Fibroblast of the aortic adventitia (primary cell): ENCODE measurements around the gene BICDL2. TPM values are rescaled to one million over a fixed set of nuclear protein-coding genes. Genes with fewer than 3 reads are reported as not detected.
A peak's percentile ranks its signal among the peaks of the same experiment; 100 is the strongest.

ENCODE experiments used
- DNase-seq: peaks from one replicate; pipeline ENCODE4 v3.0.0-alpha.2; 2010; ENCODE audit warnings: low read depth
- H3K4me3 ChIP-seq: 2 replicates; pipeline ENCODE4 v1.5.1; 2011; ENCODE audit warnings: low read depth, mild to moderate bottlenecking, control low read depth, low read length, moderate library complexity
- total RNA-seq: library from RNA; depleted of rRNA; stranded (reverse); fragments of >200 nt; gene quantifications from 2 replicates; pipeline ENCODE4 v1.2.3, GENCODE V29; 2012; ENCODE audit warnings: low replicate concordance
- TF ChIP-seq, protein P1 (sequence below): IDR thresholded peaks from 2 replicates; pipeline ENCODE4 v1.5.1; 2011; ENCODE audit warnings: mild to moderate bottlenecking, low read length, control low read depth, inconsistent platforms; ENCODE audit not compliant: insufficient read depth

BICDL2 gene
- total RNA-seq, 1 donor, result not detected

DNA sequence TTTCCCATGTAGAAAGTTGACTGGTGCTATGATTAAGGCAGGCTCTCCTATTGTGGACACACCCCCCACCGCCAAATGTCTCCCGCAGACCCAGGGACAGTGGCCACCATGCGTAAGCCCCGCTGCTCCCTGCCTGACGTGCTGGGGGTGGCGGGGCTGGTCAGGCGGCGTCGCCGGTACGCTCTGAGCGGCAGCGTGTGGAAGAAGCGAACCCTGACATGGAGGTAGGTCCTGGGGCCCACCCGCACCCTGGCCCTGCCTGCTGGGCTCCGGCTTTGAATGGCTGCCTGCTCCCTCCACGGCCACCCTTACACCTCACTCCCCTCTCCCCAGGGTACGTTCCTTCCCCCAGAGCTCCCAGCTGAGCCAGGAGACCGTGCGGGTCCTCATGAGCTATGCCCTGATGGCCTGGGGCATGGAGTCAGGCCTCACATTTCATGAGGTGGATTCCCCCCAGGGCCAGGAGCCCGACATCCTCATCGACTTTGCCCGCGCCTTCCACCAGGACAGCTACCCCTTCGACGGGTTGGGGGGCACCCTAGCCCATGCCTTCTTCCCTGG is 13.3 kb upstream of the BICDL2 start:
- TF ChIP-seq, protein P1, sequence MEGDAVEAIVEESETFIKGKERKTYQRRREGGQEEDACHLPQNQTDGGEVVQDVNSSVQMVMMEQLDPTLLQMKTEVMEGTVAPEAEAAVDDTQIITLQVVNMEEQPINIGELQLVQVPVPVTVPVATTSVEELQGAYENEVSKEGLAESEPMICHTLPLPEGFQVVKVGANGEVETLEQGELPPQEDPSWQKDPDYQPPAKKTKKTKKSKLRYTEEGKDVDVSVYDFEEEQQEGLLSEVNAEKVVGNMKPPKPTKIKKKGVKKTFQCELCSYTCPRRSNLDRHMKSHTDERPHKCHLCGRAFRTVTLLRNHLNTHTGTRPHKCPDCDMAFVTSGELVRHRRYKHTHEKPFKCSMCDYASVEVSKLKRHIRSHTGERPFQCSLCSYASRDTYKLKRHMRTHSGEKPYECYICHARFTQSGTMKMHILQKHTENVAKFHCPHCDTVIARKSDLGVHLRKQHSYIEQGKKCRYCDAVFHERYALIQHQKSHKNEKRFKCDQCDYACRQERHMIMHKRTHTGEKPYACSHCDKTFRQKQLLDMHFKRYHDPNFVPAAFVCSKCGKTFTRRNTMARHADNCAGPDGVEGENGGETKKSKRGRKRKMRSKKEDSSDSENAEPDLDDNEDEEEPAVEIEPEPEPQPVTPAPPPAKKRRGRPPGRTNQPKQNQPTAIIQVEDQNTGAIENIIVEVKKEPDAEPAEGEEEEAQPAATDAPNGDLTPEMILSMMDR, result no peak
- no peak for DNase-seq
- no peak overlapping the region for H3K4me3 ChIP-seq

DNA sequence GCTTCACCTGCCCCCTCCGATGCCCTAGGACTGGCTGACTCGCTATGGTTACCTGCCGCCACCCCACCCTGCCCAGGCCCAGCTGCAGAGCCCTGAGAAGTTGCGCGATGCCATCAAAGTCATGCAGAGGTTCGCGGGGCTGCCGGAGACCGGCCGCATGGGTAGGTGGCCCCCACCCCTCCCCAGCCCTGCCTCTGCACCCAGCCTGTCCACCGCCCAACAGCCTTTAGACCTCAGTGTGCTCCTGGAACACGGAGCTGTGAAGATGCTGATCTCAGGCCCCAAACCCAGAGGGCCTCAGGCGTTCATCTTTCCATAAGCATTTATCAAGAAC is 10.6 kb upstream of the BICDL2 start:
- DNase-seq, result no peak
- no peak overlapping the region for H3K4me3 ChIP-seq
- TF ChIP-seq, protein P1, result no peak

DNA sequence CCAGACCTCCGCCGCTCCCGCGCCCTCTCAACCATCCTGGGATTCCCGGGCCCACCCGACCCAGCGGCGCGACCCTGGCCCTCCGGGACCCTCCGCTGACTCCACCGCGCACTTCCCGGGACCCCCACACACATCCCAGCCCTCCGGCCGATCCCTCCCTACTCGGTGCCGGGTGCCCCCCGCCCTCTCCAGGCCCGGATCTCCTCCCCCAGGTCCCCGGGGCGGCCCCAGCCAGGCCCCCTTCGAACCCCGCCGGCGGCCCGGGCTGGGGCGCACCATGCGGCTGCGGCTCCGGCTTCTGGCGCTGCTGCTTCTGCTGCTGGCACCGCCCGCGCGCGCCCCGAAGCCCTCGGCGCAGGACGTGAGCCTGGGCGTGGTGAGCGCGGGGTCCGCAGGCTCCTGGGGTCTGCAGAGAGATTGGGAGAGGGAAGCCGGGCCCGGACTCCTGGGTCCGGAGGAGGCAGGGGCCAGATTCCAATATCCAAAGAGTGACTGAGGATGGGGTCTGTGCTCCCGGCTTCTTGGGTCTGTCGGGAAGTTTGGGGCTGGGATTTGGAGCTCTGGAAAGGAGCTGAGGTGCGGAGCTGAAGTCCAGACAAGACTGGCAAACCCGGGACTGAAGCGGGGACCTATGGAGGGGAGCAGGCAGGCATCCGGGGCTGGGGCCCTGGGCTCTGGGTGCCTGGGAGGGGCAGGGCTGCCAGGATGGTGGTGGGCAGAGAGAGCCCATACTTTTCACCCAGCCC is 10.1 kb upstream of the BICDL2 start:
- TF ChIP-seq, protein P1, result no peak
- DNase-seq, result no peak
- no peak overlapping the region for H3K4me3 ChIP-seq

DNA sequence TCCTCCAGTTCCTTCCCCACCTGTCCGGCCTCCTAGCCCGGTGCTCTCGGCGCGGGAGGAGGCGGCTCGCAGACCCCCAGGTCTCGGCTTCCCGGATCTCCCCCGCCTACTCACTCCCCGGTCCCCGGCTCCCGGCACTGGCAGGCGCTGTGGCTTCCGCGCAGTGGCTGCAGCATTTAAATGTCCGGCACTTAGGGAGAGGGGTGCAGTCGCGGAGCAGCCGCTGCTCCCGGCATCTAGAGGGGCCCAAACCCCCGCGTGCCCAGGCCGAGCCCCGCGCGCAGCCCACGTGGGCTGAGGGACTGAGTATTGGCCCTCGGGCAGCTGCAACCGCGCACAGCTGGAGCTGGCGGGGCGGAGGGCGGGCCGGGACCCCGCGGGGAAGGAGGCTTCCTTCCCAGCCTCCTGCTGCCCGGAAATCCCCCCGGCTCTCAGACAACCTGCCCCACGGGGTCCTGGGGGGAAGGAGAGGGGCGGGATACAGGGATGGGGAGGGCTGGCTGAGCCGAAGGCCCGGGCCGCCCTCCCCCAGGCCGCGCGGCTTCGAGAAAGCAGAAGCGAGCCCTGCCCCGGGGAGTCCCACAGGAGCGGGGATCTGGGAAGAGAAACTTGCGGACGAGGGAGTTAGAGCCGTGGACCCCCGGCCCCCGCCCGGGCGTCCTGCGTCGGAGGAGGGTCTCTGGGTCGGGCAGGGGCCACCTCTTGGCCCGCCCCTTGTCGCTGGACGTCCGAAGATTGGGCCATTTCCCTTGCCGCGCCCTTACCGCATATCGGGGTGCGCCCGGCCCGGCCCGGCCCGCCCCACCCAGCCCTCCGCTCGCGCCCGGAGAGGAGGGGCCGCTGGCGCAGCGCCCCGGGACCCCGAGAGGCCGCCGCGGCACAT is 9.3 kb upstream of the BICDL2 start, which contains the start of gene MMP25:
Gene MMP25 (plus strand): TSS at position 804 of the 883 bp plus-strand sequence. CDS start 357 bp downstream, outside the sequence.
- TF ChIP-seq, protein P1, result no peak
- no peak for DNase-seq
- H3K4me3 ChIP-seq, result peak within 1 kb of the TSS; percentile 53

DNA sequence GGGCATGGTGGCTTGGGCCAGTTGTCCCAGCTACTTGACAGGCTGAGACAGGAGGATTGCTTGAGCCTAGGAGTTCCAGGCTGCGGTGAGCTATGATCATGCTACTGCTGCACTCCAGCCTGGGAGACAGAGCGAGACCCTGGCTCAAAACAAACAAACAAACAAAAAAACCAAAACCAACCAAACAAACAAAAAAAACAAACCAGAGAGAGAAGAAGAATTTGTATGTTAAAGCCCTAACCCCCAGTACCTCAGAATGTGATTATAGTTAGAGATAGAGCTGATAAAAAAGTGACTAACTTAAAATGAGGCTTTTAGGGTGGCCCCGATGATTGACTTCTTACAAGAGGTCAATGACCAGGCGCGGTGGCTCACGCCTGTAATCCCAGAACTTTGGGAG is 8.0 kb upstream of the BICDL2 start:
- no peak overlapping the region for H3K4me3 ChIP-seq
- TF ChIP-seq, protein P1, result no peak
- DNase-seq, result no peak

DNA sequence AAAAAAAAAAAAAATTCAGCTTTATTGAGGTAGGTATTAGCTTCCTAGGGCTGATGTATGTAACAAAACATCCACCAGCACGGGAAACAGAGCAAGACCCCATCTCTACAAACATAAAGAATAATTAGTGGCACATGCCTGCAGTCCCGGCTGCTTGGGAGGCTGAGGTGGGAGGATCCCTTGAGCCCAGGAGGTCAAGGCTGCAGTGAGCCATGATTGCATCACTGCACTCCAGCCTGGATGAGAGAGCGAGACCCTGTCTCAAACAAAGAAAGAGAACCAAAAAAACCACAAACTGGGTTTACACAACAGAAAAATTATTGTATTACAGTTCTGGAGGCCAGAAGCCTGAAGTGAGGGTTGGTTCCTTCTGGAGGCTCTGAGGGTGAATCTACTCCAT is 5.6 kb upstream of the BICDL2 start:
- TF ChIP-seq, protein P1, result no peak
- DNase-seq, result no peak

More for the DNA sequence above, 5.6 kb upstream of the BICDL2 start:
- H3K4me3 ChIP-seq, result no peak overlapping the region
